Tibial artery (tissue), 4 donors: ENCODE results near the gene ERAL1.

Experiments
- DNase-seq, 2 donors: peaks; one replicate each; pipeline ENCODE4 v3.0.0-alpha.2; 2019
- H3K27ac ChIP-seq, 2 donors: fragments of 200-600 bp; sonication (generic) in 1 of 2; 1 replicate in 1 of 2; 2 replicates in 1 of 2; pipeline ENCODE4 v1.5.1; 2018 to 2019; ENCODE audit warnings: mild to moderate bottlenecking in 1 of 2
- H3K27me3 ChIP-seq, 2 donors: fragments of 200-600 bp; sonication (generic) in 1 of 2; one replicate each; pipeline versions ENCODE4 v1.5.1 to v1.6.0; 2016 to 2019
- H3K36me3 ChIP-seq, 3 donors: fragments of 200-600 bp; sonication (generic) in 2 of 3; one replicate each; pipeline ENCODE4 v1.5.1; 2016 to 2019; ENCODE audit warnings: mild to moderate bottlenecking in 2 of 3
- H3K4me1 ChIP-seq, 4 donors: fragments of 200-600 bp; sonication (generic) in 2 of 4; 1 replicate in 3 of 4; 2 replicates in 1 of 4; pipeline ENCODE4 v1.5.1; 2016 to 2019
- H3K4me3 ChIP-seq, 2 donors: fragments of 200-600 bp; sonication (generic) in 1 of 2; 1 replicate in 1 of 2; 2 replicates in 1 of 2; pipeline ENCODE4 v1.5.1; 2018 to 2019; ENCODE audit warnings: mild to moderate bottlenecking in 2 of 2
- H3K9me3 ChIP-seq, 3 donors: fragments of 200-600 bp; sonication (generic) in 1 of 3; one replicate each; pipeline ENCODE4 v1.5.1; 2016 to 2019
- intact Hi-C: fragments of 100-400 bp; cut with DNase I; formaldehyde crosslinking; loops from one replicate; pipeline ENCODE4 v1.15.0; 2023; ENCODE audit warnings: low total_unique reads
- TF ChIP-seq, protein P1 (sequence below), 2 experiments: fragments of 200-600 bp in 1 of 2; fragments of 450-650 bp in 1 of 2; IDR thresholded peaks; one replicate each; pipeline ENCODE4 v1.5.1; 2017 to 2019; ENCODE audit warnings: antibody characterized with exemption in 2 of 2, mild to moderate bottlenecking in 1 of 2, moderate library complexity in 1 of 2

The ERAL1 gene

DNA sequence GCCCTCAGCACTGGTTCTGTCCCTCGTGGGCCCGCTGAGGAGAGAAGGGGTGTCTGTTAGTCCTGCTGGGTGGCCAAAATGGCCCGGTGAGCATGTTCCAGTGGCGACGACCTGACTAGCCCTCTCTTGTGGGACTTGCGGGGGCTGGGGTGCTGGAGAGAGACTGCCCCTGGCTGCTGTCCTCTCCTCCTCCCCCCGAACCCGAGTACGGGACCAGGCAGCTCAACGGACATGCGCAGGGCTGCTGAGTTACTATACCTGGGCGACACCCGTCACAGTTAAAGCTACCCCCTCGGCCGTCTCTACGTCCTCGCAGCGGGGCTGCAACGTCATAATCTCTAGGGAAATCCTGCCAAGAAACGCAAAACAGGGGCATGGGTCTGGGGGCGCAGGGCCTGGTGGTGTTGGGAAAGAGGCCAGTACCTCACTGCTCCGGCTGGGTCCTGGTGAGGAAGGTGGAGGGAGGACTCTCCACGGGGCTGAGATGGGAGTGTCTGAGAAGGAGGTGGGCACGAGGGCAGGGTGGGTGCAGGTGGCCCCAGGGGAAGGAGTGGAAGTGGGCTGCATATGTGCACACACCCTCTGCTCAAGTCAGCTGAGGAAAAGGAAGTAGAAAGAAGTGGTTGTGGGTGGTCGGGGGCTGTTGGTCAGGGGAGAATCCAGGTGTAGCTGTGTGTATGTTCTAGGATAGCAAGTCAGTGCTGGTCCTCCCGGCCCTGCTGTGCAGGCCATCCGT is 29.3 kb downstream of the ERAL1 start:
- H3K36me3 ChIP-seq = peaks cover 70 to 90% (median 86%) of the 10 kb centered on the region in 3 donors

DNA sequence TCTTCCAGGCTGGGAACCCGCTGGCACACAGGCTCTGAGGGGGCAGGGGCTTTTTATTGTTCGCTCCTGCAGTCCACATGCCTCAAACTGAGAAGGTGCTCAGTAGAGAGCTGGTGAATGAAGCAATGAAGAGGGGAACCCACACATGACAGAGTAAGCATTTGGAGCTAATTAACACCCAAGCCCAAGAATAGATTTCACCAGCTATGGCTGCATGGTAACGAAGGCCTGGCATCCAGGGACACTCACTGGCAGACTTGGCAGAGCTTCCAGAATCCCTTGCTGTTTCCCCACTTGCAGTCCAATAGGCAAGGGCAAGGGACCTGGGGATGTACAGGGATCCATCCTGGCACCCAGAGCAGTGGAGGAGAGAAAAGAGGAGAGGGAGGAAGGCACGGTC is 30.5 kb downstream of the ERAL1 start:
- H3K36me3 ChIP-seq = peaks cover 58 to 78% (median 74%) of the 10 kb centered on the region in 3 donors
- intact Hi-C loops = no loop called here

More for the DNA sequence above, 29.3 kb downstream of the ERAL1 start:
- Histone ChIP-seq H3K27me3 (no peaks in the 10 kb centered on the region), H3K9me3 (no peaks in the 10 kb centered on the region), H3K27ac (no peak overlapping the region), H3K4me1 (no peaks in the 10 kb centered on the region), H3K4me3 (no peak overlapping the region)
- intact Hi-C loops = no loop called here
- no peak for DNase-seq
- TF ChIP-seq, protein P1, sequence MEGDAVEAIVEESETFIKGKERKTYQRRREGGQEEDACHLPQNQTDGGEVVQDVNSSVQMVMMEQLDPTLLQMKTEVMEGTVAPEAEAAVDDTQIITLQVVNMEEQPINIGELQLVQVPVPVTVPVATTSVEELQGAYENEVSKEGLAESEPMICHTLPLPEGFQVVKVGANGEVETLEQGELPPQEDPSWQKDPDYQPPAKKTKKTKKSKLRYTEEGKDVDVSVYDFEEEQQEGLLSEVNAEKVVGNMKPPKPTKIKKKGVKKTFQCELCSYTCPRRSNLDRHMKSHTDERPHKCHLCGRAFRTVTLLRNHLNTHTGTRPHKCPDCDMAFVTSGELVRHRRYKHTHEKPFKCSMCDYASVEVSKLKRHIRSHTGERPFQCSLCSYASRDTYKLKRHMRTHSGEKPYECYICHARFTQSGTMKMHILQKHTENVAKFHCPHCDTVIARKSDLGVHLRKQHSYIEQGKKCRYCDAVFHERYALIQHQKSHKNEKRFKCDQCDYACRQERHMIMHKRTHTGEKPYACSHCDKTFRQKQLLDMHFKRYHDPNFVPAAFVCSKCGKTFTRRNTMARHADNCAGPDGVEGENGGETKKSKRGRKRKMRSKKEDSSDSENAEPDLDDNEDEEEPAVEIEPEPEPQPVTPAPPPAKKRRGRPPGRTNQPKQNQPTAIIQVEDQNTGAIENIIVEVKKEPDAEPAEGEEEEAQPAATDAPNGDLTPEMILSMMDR (IDR thresholded peaks at IDR 0.05) = no peak

DNA sequence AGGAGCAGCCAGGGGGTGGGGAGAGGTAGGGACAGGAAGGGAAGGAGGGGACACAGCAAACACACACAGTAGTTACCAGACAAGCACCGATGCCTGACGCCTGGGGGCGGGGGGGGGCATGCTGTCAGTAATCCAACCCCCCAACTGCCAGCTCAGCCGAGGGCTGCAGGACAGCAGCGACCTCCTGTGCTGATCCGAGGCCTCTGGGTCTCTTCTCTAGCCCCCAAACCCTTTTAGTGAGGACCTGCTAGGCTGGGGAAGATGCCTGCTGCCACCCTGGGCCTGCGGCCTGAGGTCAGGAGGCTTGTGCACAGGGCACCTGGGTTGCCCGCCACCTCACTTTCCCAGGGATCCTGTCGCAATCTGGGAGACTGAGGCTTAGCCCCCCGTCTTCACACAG is 31.1 kb downstream of the ERAL1 start:
- peaks cover 0 to 5% (median under 1%) of the 10 kb centered on the region in 4 donors for H3K4me1 ChIP-seq
- TF ChIP-seq, protein P1 (IDR thresholded peaks at IDR 0.05) = no peak
- H3K36me3 ChIP-seq = peaks cover 52 to 76% (median 68%) of the 10 kb centered on the region in 3 donors
- no peak overlapping the region for H3K4me3 ChIP-seq
- DNase-seq = no peak
- H3K27me3 ChIP-seq = no peaks in the 10 kb centered on the region
- H3K27ac ChIP-seq = no peak overlapping the region
- H3K9me3 ChIP-seq = no peaks in the 10 kb centered on the region
- intact Hi-C loops = no loop called here

More for the DNA sequence above, 30.5 kb downstream of the ERAL1 start:
- H3K9me3 ChIP-seq = no peaks in the 10 kb centered on the region
- no peak overlapping the region for H3K4me3 ChIP-seq
- no peaks in the 10 kb centered on the region for H3K27me3 ChIP-seq
- DNase-seq = no peak
- TF ChIP-seq, protein P1 (IDR thresholded peaks at IDR 0.05) = no peak
- peaks cover 0 to 5% (median 0%) of the 10 kb centered on the region in 4 donors for H3K4me1 ChIP-seq
- no peak overlapping the region for H3K27ac ChIP-seq

DNA sequence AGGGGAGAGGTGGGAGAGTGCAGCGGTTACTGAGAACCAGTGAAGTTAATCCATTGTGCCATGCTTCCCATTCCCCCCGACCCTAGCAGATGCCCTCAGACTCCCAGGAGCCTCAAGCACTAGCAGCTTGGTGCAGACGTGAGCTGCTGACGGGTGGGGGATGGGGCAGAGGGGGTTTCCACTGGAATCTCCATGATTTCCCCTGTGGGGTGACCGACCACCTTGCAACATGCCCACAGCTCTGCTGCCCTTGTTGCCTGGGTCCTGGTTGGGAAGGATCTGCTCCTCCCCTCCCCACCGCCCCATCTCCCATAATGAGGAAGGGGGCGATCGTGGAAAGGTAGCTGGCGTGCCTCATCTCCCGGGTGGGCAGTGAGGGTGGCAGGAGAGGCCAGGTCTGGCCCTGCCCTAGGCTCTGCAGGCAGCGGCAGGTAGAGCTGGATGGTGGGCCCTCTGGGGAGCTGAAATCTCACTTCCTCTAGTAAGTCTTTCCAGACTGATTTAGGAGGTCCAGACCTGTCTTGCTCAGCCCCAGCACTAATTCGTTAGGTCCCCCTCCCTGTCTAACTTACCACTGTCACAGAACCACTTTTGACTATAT is 33.2 kb downstream of the ERAL1 start:
- H3K9me3 ChIP-seq = no peaks in the 10 kb centered on the region
- peaks cover 32 to 61% (median 48%) of the 10 kb centered on the region in 3 donors for H3K36me3 ChIP-seq
- TF ChIP-seq, protein P1 (IDR thresholded peaks at IDR 0.05) = no peak
- intact Hi-C loops = no loop called here
- no peak overlapping the region for H3K4me3 ChIP-seq
- H3K27ac ChIP-seq = no peak overlapping the region
- DNase-seq = no peak
- H3K4me1 ChIP-seq = peaks cover 0 to 21% (median 16%) of the 10 kb centered on the region in 4 donors
- H3K27me3 ChIP-seq = no peaks in the 10 kb centered on the region

DNA sequence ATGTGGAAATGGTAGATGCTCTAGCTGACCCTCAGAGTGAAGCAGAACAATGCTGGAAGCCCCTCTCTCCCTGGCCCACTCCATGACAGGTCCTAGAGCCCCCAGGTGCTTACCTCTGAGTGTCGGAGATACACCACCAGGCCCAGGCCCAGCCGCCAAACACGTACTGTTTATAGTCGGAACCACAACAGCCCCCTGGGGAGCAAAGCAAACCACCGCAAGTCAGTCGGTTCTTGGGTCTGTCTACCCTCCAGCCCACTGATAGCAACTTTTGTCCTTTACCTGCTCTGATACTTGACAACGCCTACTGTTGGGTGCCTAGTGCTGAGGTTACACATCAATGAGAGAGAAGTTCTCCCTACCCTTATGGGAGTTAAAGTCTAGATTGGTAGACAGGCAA is 34.0 kb downstream of the ERAL1 start:
- Histone ChIP-seq H3K36me3 (peaks cover 24 to 53% (median 39%) of the 10 kb centered on the region in 3 donors), H3K9me3 (no peaks in the 10 kb centered on the region), H3K27ac (no peak overlapping the region), H3K27me3 (no peaks in the 10 kb centered on the region), H3K4me1 (peaks cover 0 to 28% (median 22%) of the 10 kb centered on the region in 4 donors), H3K4me3 (no peak overlapping the region)
- intact Hi-C loops = no loop called here
- no peak for DNase-seq
- TF ChIP-seq, protein P1 (IDR thresholded peaks at IDR 0.05) = no peak
